Cardiac muscle cell (in vitro differentiated cells and primary cell): ENCODE data around the gene PAX9. TPM values are rescaled to one million over a fixed set of nuclear protein-coding genes. Genes with fewer than 3 reads are reported as not detected.

Experiments
- DNase-seq, 2 donors: peaks; one replicate each; pipeline versions ENCODE4 v3.0.0 to v3.0.0-alpha.2; 2010 to 2017; ENCODE audit warnings: low read depth in 1 of 2, low spot score in 1 of 2
- H3K27ac ChIP-seq: fragments of 200-600 bp; sonication (generic); 2 replicates; pipeline ENCODE4 v1.5.1; 2016
- H3K27me3 ChIP-seq: fragments of 200-600 bp; sonication (generic); 2 replicates; pipeline ENCODE4 v1.6.0; 2016; ENCODE audit warnings: control low read depth
- H3K36me3 ChIP-seq: fragments of 200-600 bp; sonication (generic); 2 replicates; pipeline ENCODE4 v1.5.1; 2016; ENCODE audit warnings: control low read depth
- H3K4me1 ChIP-seq: fragments of 200-600 bp; sonication (generic); 2 replicates; pipeline ENCODE4 v1.8.1; 2017; ENCODE audit warnings: low read depth, mild to moderate bottlenecking, mixed run types
- H3K4me3 ChIP-seq: fragments of 200-600 bp; sonication (generic); 2 replicates; pipeline ENCODE4 v1.5.1; 2016; ENCODE audit warnings: mild to moderate bottlenecking
- H3K9me3 ChIP-seq: fragments of 200-600 bp; sonication (generic); 2 replicates; pipeline ENCODE4 v1.5.1; 2017; ENCODE audit warnings: low read depth, mild to moderate bottlenecking, control low read depth
- CTCF ChIP-seq: IDR thresholded peaks from 2 replicates; pipeline ENCODE4 v1.5.1; 2012; ENCODE audit warnings: low read depth, mild to moderate bottlenecking, low read length
- polyA plus RNA-seq: library from polyadenylated mRNA; unstranded; fragments of >200 nt; fragmentation: Nextera tagmentation; extraction: Ambion mirVana; gene quantifications from 2 replicates; pipeline ENCODE4 v1.2.1, GENCODE V29; 2016
- total RNA-seq: library from RNA; depleted of rRNA; stranded (reverse); fragments of >200 nt; gene quantifications from 2 replicates; pipeline ENCODE4 v1.2.3, GENCODE V29; 2016

PAX9 gene
- total and polyA plus RNA-seq, 2 experiments from 2014 or later, result 0.32 TPM; not detected in 1

DNA sequence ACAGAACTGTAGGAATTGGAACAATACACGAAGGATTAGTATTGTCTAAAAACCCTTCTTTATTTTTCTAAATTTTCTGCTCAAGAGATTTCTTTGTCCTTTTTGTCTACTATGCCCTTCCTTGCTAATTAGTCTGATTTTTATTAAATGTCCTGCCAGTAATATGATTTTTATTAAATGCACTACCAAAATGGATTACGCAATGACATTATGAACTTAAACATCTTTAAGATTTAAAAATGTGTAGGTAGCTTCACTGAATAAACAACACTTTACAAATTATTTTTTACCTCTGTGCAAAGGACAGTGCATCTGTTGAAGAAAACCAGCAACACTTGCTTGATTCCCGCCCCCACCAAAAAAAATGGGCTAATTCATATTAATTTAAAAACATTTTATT, 8.2 kb upstream of the PAX9 start:
- TF ChIP-seq CTCF, result no peak
- H3K27me3 ChIP-seq, result peaks cover 100% of the 10 kb centered on the region
- H3K4me3 ChIP-seq, result no peak overlapping the region
- no peaks in the 10 kb centered on the region for H3K36me3 ChIP-seq
- H3K27ac ChIP-seq, result no peak overlapping the region
- no peaks in the 10 kb centered on the region for H3K9me3 ChIP-seq
- no peaks in the 10 kb centered on the region for H3K4me1 ChIP-seq
- no peak for DNase-seq

GRCh38 chr14:36653962-36654793, 7.5 kb upstream of the PAX9 start:
- no peaks in the 10 kb centered on the region for H3K4me1 ChIP-seq
- no peak overlapping the region for H3K4me3 ChIP-seq
- H3K9me3 ChIP-seq, result no peaks in the 10 kb centered on the region
- DNase-seq, result no peak
- H3K27ac ChIP-seq, result no peak overlapping the region
- TF ChIP-seq CTCF, result no peak
- no peaks in the 10 kb centered on the region for H3K36me3 ChIP-seq
- peaks cover 100% of the 10 kb centered on the region for H3K27me3 ChIP-seq

DNA sequence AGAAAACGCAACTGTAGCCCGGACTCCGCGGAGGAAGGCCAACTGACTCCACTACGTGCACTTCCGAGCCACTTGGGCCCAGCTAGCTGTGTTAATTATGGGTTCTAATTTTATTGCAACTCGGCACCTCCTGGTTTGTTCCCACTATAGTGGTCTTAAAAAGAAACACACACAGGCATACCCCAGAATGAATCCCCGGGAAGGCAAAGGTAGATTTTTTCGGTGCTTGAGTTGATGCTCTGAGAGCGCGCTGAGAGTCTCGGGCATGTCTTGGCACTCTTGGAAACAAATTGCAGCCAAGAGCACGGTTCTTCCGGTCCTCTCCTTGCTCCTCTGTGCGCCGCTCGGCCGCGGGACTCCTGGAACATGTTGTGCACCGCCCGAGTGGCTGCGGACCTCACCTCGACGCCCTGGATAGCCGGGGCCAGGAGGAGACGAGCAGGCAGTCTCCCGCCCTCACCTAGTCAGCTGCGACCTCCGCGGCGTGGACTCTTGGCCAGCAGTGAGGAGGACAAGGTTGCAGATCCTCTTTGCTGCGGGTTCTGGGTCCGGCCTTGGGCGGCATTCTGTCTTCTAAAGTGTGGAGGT, 6.8 kb upstream of the PAX9 start:
- H3K27ac ChIP-seq, result no peak overlapping the region
- no peaks in the 10 kb centered on the region for H3K9me3 ChIP-seq
- H3K36me3 ChIP-seq, result no peaks in the 10 kb centered on the region
- DNase-seq, result no peak
- peaks cover 100% of the 10 kb centered on the region for H3K27me3 ChIP-seq
- H3K4me1 ChIP-seq, result no peaks in the 10 kb centered on the region
- TF ChIP-seq CTCF, result no peak
- H3K4me3 ChIP-seq, result no peak overlapping the region

- Histone ChIP-seq H3K4me1 (no peaks in the 10 kb centered on the region), H3K9me3 (no peaks in the 10 kb centered on the region), H3K27ac (no peak overlapping the region), H3K4me3 (no peak overlapping the region), H3K36me3 (no peaks in the 10 kb centered on the region), H3K27me3 (peaks cover 100% of the 10 kb centered on the region)
- DNase-seq, result no peak
- TF ChIP-seq CTCF, result no peak
Observed at GRCh38 chr14:36655571-36655962, 6.1 kb upstream of the PAX9 start.

- Histone ChIP-seq H3K27me3 (peaks cover 100% of the 10 kb centered on the region), H3K27ac (no peak overlapping the region), H3K4me1 (peaks cover under 1% of the 10 kb centered on the region), H3K4me3 (peak overlapping the region; percentile 7), H3K9me3 (no peaks in the 10 kb centered on the region), H3K36me3 (no peaks in the 10 kb centered on the region)
- DNase-seq, result peak in 1 of 2 donors; percentile 79
- TF ChIP-seq CTCF, result peak; percentile 37
Observed at GRCh38 chr14:36655963-36656686, 5.5 kb upstream of the PAX9 start.
